Measurements from ENCODE around the gene CYFIP1. TPM values are rescaled to one million over a fixed set of nuclear protein-coding genes. Genes with fewer than 3 reads are reported as not detected.

CYFIP1 gene
- total RNA-seq, 1 donor: 108 TPM

DNA sequence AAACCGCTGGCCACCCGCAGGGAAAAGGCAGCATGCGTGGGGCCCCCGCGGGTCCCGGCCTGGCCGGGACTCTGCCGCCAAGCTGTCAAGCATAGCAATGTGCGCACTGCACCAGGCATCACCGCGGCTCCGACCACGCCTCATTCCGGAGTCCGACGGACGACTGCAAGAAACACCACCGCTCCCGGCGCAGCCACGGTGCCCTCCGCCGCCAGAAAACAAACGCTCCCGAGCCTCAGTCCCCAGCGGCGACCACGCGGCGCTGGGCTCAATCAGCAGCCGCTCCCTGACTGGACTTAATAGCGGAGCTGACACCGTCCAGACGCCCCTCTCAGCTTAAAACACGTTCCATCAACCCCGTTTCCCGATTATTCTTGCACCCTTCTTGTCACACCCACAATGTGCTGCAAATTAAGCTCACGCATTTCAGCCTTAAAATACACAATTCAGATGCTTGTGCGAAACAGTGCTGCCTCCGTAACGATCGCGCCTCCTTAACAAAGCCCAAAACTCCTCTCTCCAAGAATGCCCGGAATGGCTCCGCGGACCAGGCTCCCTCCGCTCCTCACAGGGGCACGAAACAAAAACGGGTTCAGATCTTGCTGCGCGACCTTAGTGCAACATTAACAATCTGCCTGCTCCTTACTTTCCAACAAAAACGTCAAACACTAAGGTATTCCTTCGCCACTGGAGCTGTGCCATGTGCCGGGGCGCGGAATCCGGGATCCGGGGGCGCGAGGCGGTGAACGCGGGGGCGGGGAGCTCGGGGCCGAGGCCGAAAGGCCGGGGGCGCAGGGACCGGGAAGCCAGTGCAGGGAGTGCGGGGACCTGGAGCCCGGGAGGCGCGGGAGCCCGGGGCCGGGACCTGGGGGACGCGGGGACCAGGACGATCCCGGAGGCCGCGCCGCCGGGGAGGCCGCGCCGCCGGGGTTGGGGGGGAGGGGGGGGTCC lies 655 bp downstream of the CYFIP1 start:
- TF ChIP-seq, protein P1, sequence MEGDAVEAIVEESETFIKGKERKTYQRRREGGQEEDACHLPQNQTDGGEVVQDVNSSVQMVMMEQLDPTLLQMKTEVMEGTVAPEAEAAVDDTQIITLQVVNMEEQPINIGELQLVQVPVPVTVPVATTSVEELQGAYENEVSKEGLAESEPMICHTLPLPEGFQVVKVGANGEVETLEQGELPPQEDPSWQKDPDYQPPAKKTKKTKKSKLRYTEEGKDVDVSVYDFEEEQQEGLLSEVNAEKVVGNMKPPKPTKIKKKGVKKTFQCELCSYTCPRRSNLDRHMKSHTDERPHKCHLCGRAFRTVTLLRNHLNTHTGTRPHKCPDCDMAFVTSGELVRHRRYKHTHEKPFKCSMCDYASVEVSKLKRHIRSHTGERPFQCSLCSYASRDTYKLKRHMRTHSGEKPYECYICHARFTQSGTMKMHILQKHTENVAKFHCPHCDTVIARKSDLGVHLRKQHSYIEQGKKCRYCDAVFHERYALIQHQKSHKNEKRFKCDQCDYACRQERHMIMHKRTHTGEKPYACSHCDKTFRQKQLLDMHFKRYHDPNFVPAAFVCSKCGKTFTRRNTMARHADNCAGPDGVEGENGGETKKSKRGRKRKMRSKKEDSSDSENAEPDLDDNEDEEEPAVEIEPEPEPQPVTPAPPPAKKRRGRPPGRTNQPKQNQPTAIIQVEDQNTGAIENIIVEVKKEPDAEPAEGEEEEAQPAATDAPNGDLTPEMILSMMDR (IDR thresholded peaks at IDR 0.05; ENCODE audit: insufficient read depth, low read depth, low read length): peak; percentile 2
- DNase-seq (ENCODE audit: low read depth): peak; percentile 44
- H3K4me3 ChIP-seq (ENCODE audit: low read depth, low read length): peak overlapping the region; percentile 85

DNA sequence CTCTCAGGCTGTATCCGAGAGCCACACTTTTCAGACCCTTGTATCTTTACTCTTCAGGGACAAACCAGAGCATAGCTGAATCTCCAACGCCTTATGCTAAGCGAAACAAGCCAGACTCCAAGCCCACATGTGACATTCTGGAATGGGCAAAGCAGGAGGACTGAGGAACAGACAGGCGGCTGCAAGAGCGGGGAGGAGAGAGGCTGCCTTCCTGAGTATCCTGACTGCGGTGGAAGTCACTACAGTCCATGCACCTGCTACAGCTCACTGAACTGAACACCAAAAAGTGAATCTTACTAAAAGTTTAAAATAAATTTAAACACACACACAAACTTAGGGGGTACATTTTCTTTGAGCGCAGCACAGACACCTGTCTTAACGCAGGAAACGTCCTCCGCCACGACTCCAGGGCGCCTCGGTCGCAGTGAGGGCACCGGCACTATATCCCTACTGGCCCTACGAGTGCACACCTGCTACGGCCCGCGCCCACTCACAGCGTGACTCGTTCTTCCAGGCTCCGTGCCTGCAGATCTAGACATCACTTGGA lies 1.4 kb downstream of the CYFIP1 start:
- H3K4me3 ChIP-seq (ENCODE audit: low read depth, low read length): peak overlapping the region; percentile 85
- TF ChIP-seq, protein P1 (IDR thresholded peaks at IDR 0.05; ENCODE audit: insufficient read depth, low read depth, low read length): no peak
- DNase-seq (ENCODE audit: low read depth): no peak

DNA sequence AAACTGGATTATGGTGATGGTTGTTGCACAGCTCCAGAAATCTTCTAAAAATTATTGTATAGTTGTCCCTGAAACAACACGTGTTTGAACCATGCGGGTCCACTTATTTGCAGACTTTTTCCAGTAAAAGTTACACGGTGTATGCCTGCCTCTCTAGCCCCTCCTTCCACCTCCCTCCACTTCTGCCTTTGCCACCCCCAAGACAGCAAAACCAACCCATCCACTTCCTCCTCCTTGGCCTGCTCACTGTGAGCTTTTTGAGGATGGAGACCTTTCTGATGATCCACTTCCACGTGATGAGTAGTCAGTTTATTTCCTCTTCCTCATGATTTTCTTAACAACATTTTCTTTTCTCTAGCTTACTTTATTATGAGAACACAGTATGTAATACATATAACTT lies 5.4 kb downstream of the CYFIP1 start:
- no peak for DNase-seq (ENCODE audit: low read depth)
- TF ChIP-seq, protein P1 (IDR thresholded peaks at IDR 0.05; ENCODE audit: insufficient read depth, low read depth, low read length): no peak
- no peak overlapping the region for H3K4me3 ChIP-seq (ENCODE audit: low read depth, low read length)

DNA sequence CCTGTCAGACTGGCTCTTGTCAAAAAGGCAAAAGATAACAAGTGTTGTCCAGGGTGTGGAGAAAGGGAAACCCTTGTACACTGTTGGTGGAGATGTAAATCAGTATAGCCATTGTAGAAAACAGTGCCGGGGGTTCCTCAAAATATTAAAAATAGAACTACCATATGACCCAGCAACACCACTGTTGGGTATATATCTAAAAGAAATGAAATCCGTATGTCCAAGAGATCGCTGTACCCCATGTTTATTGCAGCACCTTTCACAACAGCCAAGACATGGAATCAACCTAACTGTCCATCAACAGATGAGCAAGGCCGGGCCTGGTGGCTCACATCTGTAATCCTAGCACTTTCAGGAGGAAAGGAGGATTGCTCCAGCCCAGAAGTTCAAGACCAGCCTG lies 6.2 kb downstream of the CYFIP1 start:
- no peak overlapping the region for H3K4me3 ChIP-seq (ENCODE audit: low read depth, low read length)
- TF ChIP-seq, protein P1 (IDR thresholded peaks at IDR 0.05; ENCODE audit: insufficient read depth, low read depth, low read length): no peak
- DNase-seq (ENCODE audit: low read depth): no peak

DNA sequence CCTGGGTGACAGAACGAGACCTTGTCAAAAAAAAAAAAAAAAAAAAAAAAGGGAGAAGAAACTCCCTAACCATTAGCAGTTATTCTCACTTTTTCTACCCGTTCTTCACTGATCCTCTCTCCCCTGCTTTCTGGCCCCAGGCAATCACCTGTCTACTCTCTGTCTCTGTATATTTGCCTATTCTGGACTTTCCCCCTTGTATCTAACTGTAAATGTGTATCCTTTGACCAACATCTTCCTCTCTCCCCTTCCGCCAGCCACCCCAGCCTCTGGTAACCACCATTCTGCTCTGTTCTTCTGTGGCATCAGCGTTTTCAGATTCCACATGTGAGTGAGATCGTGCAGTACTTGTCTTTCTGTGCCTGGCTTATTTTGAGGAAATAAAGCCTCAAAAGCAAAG lies 6.9 kb downstream of the CYFIP1 start:
- TF ChIP-seq, protein P1 (IDR thresholded peaks at IDR 0.05; ENCODE audit: insufficient read depth, low read depth, low read length): no peak
- DNase-seq (ENCODE audit: low read depth): no peak
- no peak overlapping the region for H3K4me3 ChIP-seq (ENCODE audit: low read depth, low read length)

DNA sequence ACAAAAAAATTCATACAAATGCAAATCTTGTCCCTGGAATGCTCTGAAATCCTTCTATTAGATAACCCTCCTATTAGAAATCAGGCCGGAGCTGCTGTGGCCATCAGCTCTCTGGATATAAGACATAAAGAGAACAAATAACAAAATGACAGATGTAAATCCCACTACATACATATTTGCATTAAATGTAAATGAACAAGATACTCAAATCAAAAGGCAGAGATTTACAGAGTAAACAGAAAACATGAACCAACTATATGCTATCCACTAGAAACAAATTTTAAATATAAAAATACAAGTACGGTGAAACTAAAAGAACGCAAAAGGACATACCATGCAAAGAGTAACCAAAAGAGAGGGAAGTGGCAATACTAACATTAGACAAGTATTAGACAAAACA lies 10.7 kb downstream of the CYFIP1 start:
- H3K4me3 ChIP-seq (ENCODE audit: low read depth, low read length): no peak overlapping the region
- TF ChIP-seq, protein P1 (IDR thresholded peaks at IDR 0.05; ENCODE audit: insufficient read depth, low read depth, low read length): no peak
- no peak for DNase-seq (ENCODE audit: low read depth)
